Caco-2 (cell line): Measurements from ENCODE around the gene SLC25A42. TPM values are rescaled to one million over a fixed set of nuclear protein-coding genes. Genes with fewer than 3 reads are reported as not detected.
"Not testable (repeated sequence)": the region's sequence is repeated elsewhere in the genome, so short reads cannot be mapped to it uniquely, and the experiment has no call there.

Source experiments
- BruUV-seq: library from RNA; stranded (reverse); fragments of 400-500 nt; replicated peaks from 2 replicates; lab custom pipeline; 2021; lab: Mats Ljungman, UMichigan
- CTCF ChIA-PET: fragments of 300-600 bp; sonication (Branson Sonifier 250); formaldehyde crosslinking; loops from one replicate; lab custom pipeline; 2022; ENCODE audit warnings: antibody characterized with exemption; lab: Charles Lee
- POLR2A ChIA-PET: fragments of 300-600 bp; sonication (Branson Sonifier 250); formaldehyde crosslinking; loops from one replicate; lab custom pipeline; 2022; ENCODE audit warnings: antibody characterized with exemption; lab: Charles Lee
- DNase-seq, 2 experiments: peaks; one replicate each; pipeline versions ENCODE4 v3.0.0 to v3.0.0-alpha.2; 2020 to 2022
- H3K27me3 ChIP-seq: replicated peaks from 2 replicates; pipeline ENCODE4 v1.6.0; 2011; ENCODE audit warnings: low read length; ENCODE audit not compliant: control insufficient read depth, insufficient read depth
- H3K36me3 ChIP-seq: 2 replicates; pipeline ENCODE4 v1.5.1; 2011; ENCODE audit warnings: low read length; ENCODE audit not compliant: control insufficient read depth, insufficient read depth
- H3K4me1 ChIP-seq: fragments of 250-450 bp; sonication (Bioruptor Pico); 2 replicates; pipeline ENCODE4 v1.5.1; 2020; ENCODE audit warnings: mild to moderate bottlenecking
- H3K4me3 ChIP-seq: 2 replicates; pipeline ENCODE4 v1.5.1; 2011; ENCODE audit warnings: low read depth, mild to moderate bottlenecking, control low read depth, low read length
- H3K9me3 ChIP-seq: fragments of 250-450 bp; sonication (Bioruptor Pico); 2 replicates; pipeline ENCODE4 v1.5.1; 2020; ENCODE audit warnings: mild to moderate bottlenecking, moderate library complexity
- H3K27ac Mint-ChIP-seq: one replicate; pipeline ENCODE4 v1.8.0; 2022; ENCODE audit warnings: mixed read lengths; ENCODE audit not compliant: unreplicated experiment
- H3K27me3 Mint-ChIP-seq: one replicate; pipeline ENCODE4 v1.8.0; 2022; ENCODE audit warnings: mixed read lengths; ENCODE audit not compliant: insufficient read depth, unreplicated experiment
- H3K36me3 Mint-ChIP-seq: one replicate; pipeline ENCODE4 v1.8.0; 2022; ENCODE audit warnings: mild to moderate bottlenecking, mixed read lengths; ENCODE audit not compliant: insufficient read depth, unreplicated experiment
- H3K4me1 Mint-ChIP-seq: one replicate; pipeline ENCODE4 v1.8.0; 2022; ENCODE audit warnings: low read depth, mixed read lengths; ENCODE audit not compliant: unreplicated experiment
- H3K4me3 Mint-ChIP-seq: one replicate; pipeline ENCODE4 v1.8.0; 2022; ENCODE audit warnings: mild to moderate bottlenecking, moderate library complexity, mixed read lengths; ENCODE audit not compliant: unreplicated experiment
- H3K9me3 Mint-ChIP-seq: one replicate; pipeline ENCODE4 v1.8.0; 2022; ENCODE audit warnings: mixed read lengths; ENCODE audit not compliant: unreplicated experiment
- CTCF ChIP-seq, 2 experiments: fragments of 200-600 bp in 1 of 2; IDR thresholded peaks; 1 replicate in 1 of 2; 2 replicates in 1 of 2; pipeline versions ENCODE4 v1.5.1 to v1.8.0; 2011 to 2022; ENCODE audit warnings: antibody characterized with exemption in 1 of 2, control low read depth in 1 of 2, inconsistent platforms in 1 of 2, low read depth in 1 of 2, low read length in 1 of 2, mild to moderate bottlenecking in 1 of 2, moderate library complexity in 1 of 2; ENCODE audit not compliant: insufficient read depth in 1 of 2, severe bottlenecking in 1 of 2, unreplicated experiment in 1 of 2
- intact Hi-C: fragments of 100-400 bp; cut with micrococcal nuclease; formaldehyde crosslinking; loops from one replicate; pipeline ENCODE4 v1.10.0; 2022; ENCODE audit not compliant: unreplicated experiment
- total RNA-seq: library from RNA; stranded (reverse); gene quantifications from 2 replicates; pipeline ENCODE4 v1.2.3, GENCODE V29; 2022

The SLC25A42 gene
- total RNA-seq, 1 experiment from 2014 or later, result 4.5 TPM

DNA sequence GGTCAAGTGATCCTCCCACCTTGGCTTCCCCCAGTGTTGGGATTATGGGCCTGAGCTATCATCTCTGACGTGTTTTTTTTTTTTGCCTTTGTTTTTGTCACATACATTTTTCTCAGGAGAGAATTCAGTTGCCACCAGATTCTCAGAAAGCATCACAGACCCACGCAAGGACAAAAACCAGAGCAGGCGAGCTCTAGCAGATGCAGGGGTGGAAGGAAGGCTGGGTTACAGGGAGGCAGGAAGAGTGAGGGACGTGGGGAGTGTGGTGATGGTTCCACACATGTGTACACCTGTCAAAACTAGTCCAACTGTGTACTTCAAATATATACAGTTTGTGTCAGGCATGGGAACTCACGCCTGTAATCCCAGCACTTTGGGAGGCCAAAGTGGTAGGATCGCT lies 70.2 kb downstream of the SLC25A42 start:
- Mint-ChIP-seq H3K36me3 (peaks cover 11% of the 10 kb centered on the region), H3K9me3 (no peaks in the 10 kb centered on the region), H3K27ac (no peak overlapping the region), H3K4me3 (no peak overlapping the region), H3K4me1 (no peaks in the 10 kb centered on the region), H3K27me3 (no peaks in the 10 kb centered on the region)
- intact Hi-C loops, result no loop called here
- Histone ChIP-seq H3K9me3 (peaks cover 21% of the 10 kb centered on the region), H3K36me3 (no peaks in the 10 kb centered on the region), H3K27me3 (no peaks in the 10 kb centered on the region), H3K4me3 (no peak overlapping the region), H3K4me1 (no peaks in the 10 kb centered on the region)
- no peak for TF ChIP-seq CTCF (IDR thresholded peaks at IDR 0.05; ENCODE audit: insufficient read depth in 1 of 2, low read depth in 1 of 2, low read length in 1 of 2, severe bottlenecking in 1 of 2, unreplicated experiment in 1 of 2)
- BruUV-seq, result no TSS peak
- no peak for DNase-seq
- ChIA-PET POLR2A (no interaction called here), CTCF (no interaction called here)

GRCh38 chr19:19134687-19135158 lies 70.9 kb downstream of the SLC25A42 start:
- no peak overlapping the region for H3K4me3 Mint-ChIP-seq
- H3K36me3 Mint-ChIP-seq, result peaks cover 11% of the 10 kb centered on the region
- no peaks in the 10 kb centered on the region for H3K27me3 Mint-ChIP-seq
- H3K27me3 ChIP-seq, result no peaks in the 10 kb centered on the region
- H3K4me3 ChIP-seq, result no peak overlapping the region
- TF ChIP-seq CTCF (IDR thresholded peaks at IDR 0.05; ENCODE audit: insufficient read depth in 1 of 2, low read depth in 1 of 2, low read length in 1 of 2, severe bottlenecking in 1 of 2, unreplicated experiment in 1 of 2), result no peak
- ChIA-PET POLR2A (no interaction called here), CTCF (no interaction called here)
- intact Hi-C loops, result loop anchor here (5.0 kb wide), 1 partner anchor 38 kb away; the partner anchor contains the start of gene MEF2B
- H3K4me1 Mint-ChIP-seq, result no peaks in the 10 kb centered on the region
- H3K9me3 Mint-ChIP-seq, result no peaks in the 10 kb centered on the region
- peaks cover 21% of the 10 kb centered on the region for H3K9me3 ChIP-seq
- H3K27ac Mint-ChIP-seq, result no peak overlapping the region
- no peaks in the 10 kb centered on the region for H3K36me3 ChIP-seq
- DNase-seq, result no peak
- no TSS peak for BruUV-seq
- H3K4me1 ChIP-seq, result no peaks in the 10 kb centered on the region

DNA sequence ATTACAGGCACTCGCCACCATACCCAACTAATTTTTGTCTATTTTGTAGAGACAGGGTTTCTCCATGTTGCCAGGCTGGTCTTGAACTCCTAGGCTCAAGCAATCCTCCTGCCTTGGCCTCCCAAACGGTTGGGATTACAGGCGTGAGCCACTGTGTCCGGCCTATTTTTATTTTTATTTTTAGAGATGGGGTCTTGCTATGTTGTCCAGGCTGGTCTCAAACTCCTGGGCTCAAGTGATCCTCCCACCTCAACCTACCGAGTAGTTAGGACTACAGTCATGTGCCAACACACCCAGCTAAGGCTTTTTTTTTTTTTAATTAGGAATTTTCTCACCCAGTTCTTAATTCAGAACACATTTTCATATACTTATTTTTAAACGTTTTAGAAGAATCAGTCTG lies 71.9 kb downstream of the SLC25A42 start:
- BruUV-seq, result not testable (repeated sequence)
- intact Hi-C loops, result loop anchor here (5.0 kb wide), 1 partner anchor 37 kb away; the partner anchor contains the start of gene MEF2B

More for the DNA sequence above, 71.9 kb downstream of the SLC25A42 start:
- H3K4me1 ChIP-seq, POLR2A ChIA-PET, H3K4me3 Mint-ChIP-seq, H3K27me3 Mint-ChIP-seq, H3K4me3 ChIP-seq, H3K27me3 ChIP-seq, H3K9me3 Mint-ChIP-seq, DNase-seq, H3K4me1 Mint-ChIP-seq, H3K36me3 ChIP-seq, CTCF ChIA-PET, H3K27ac Mint-ChIP-seq: not testable (repeated sequence)
- H3K9me3 ChIP-seq, result peaks cover 21% of the 10 kb centered on the region
- peaks cover 11% of the 10 kb centered on the region for H3K36me3 Mint-ChIP-seq
